Glutamatergic neuron (in vitro differentiated cells): ENCODE results near the gene GLG1. TPM values are rescaled to one million over a fixed set of nuclear protein-coding genes. Genes with fewer than 3 reads are reported as not detected.

ENCODE experiments used
- DNase-seq: peaks from one replicate; pipeline ENCODE4 v3.0.0; 2022
- H3K27ac Mint-ChIP-seq: one replicate; pipeline ENCODE4 v1.8.0; 2020; ENCODE audit warnings: mild to moderate bottlenecking, mixed read lengths, inconsistent platforms; ENCODE audit not compliant: unreplicated experiment
- H3K27me3 Mint-ChIP-seq: one replicate; pipeline ENCODE4 v1.8.0; 2020; ENCODE audit warnings: mild to moderate bottlenecking, moderate library complexity, mixed read lengths, inconsistent platforms; ENCODE audit not compliant: unreplicated experiment
- H3K36me3 Mint-ChIP-seq: one replicate; pipeline ENCODE4 v1.8.0; 2020; ENCODE audit warnings: mild to moderate bottlenecking, mixed read lengths, inconsistent platforms; ENCODE audit not compliant: unreplicated experiment
- H3K4me1 Mint-ChIP-seq: one replicate; pipeline ENCODE4 v1.8.0; 2020; ENCODE audit warnings: mild to moderate bottlenecking, low read depth, mixed read lengths, inconsistent platforms; ENCODE audit not compliant: unreplicated experiment
- H3K4me3 Mint-ChIP-seq: one replicate; pipeline ENCODE4 v1.8.0; 2020; ENCODE audit warnings: mild to moderate bottlenecking, mixed read lengths, inconsistent platforms; ENCODE audit not compliant: unreplicated experiment
- H3K9me3 Mint-ChIP-seq: one replicate; pipeline ENCODE4 v1.8.0; 2020; ENCODE audit warnings: mild to moderate bottlenecking, moderate library complexity, mixed read lengths, inconsistent platforms; ENCODE audit not compliant: unreplicated experiment
- total RNA-seq: library from RNA; stranded (reverse); fragmentation: NEBNext Ultra II Directional; extraction: Animal tissue kit (Norgen Biotek cat#: 25700); gene quantifications from one replicate; pipeline ENCODE4 v1.2.1, GENCODE V29; 2021; ENCODE audit not compliant: unreplicated experiment
- TF ChIP-seq, protein P1 (sequence below): fragments of 200-600 bp; sonication (generic); IDR thresholded peaks from one replicate; pipeline ENCODE4 v1.5.0; 2021; ENCODE audit not compliant: partially characterized antibody, unreplicated experiment

Gene GLG1
- total RNA-seq, 1 donor from 2014 or later = 143 TPM

DNA sequence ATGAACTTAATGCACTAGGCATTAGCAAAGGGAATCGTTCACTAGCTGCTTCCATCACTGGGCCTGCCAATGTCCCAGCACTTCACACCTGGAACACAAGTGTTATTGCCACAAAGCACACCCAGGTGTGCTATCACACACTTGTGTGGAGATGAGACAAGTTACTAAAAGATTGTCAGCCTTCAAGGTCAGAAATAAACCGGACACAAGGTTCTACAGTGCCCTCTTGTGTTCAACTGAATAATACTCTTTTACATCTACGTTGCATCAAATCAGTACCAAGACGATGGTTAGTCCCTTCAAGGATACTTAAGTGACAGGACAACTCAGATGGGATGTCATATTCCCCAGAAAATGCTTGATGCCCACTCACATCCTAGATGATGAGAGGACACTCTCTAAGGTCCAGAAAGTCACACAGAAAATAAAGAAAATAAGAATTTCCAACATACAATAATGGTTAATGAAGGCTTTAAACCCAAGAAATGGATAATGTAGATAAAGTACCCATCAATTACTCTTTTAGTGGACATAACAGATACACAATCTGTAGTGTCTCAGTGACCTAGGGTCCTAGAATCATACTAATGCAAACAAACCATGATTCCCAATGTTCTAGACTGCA is 16.4 kb upstream of the GLG1 start:
- H3K36me3 Mint-ChIP-seq = no peaks in the 10 kb centered on the region
- DNase-seq = no peak
- H3K9me3 Mint-ChIP-seq = no peaks in the 10 kb centered on the region
- no peak overlapping the region for H3K4me3 Mint-ChIP-seq
- no peaks in the 10 kb centered on the region for H3K27me3 Mint-ChIP-seq
- TF ChIP-seq, protein P1, sequence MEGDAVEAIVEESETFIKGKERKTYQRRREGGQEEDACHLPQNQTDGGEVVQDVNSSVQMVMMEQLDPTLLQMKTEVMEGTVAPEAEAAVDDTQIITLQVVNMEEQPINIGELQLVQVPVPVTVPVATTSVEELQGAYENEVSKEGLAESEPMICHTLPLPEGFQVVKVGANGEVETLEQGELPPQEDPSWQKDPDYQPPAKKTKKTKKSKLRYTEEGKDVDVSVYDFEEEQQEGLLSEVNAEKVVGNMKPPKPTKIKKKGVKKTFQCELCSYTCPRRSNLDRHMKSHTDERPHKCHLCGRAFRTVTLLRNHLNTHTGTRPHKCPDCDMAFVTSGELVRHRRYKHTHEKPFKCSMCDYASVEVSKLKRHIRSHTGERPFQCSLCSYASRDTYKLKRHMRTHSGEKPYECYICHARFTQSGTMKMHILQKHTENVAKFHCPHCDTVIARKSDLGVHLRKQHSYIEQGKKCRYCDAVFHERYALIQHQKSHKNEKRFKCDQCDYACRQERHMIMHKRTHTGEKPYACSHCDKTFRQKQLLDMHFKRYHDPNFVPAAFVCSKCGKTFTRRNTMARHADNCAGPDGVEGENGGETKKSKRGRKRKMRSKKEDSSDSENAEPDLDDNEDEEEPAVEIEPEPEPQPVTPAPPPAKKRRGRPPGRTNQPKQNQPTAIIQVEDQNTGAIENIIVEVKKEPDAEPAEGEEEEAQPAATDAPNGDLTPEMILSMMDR = peak; percentile 59
- H3K27ac Mint-ChIP-seq = no peak overlapping the region
- H3K4me1 Mint-ChIP-seq = peaks cover 15% of the 10 kb centered on the region

DNA sequence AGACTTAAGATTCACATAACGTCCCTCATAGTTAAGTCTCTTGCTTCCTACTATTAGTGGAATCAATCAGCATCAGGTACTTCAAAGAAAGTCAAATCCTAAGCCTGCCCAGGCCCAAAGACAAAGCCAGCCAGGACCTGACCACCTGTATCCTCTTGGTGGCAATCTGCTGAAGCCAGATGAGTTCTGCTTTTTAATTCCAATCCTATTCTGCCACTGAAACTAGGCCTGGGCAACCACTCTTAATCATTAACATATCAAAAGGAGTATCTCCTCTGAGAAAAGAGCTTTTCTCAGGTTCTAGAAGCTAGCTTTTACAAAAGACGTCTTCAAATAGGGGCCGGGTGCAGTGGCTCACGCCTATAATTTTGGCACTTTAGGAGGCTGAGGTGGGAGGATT is 15.1 kb upstream of the GLG1 start:
- no peak for DNase-seq
- TF ChIP-seq, protein P1 = no peak
- Mint-ChIP-seq H3K36me3 (no peaks in the 10 kb centered on the region), H3K4me1 (peaks cover 7% of the 10 kb centered on the region), H3K27ac (no peak overlapping the region), H3K4me3 (no peak overlapping the region), H3K27me3 (no peaks in the 10 kb centered on the region), H3K9me3 (no peaks in the 10 kb centered on the region)

GRCh38 chr16:74617206-74617788 is 10.4 kb upstream of the GLG1 start:
- H3K9me3 Mint-ChIP-seq = peaks cover 1% of the 10 kb centered on the region
- H3K4me1 Mint-ChIP-seq = no peaks in the 10 kb centered on the region
- no peaks in the 10 kb centered on the region for H3K36me3 Mint-ChIP-seq
- H3K27me3 Mint-ChIP-seq = no peaks in the 10 kb centered on the region
- H3K4me3 Mint-ChIP-seq = no peak overlapping the region
- no peak for DNase-seq
- no peak overlapping the region for H3K27ac Mint-ChIP-seq
- TF ChIP-seq, protein P1 = no peak

DNA sequence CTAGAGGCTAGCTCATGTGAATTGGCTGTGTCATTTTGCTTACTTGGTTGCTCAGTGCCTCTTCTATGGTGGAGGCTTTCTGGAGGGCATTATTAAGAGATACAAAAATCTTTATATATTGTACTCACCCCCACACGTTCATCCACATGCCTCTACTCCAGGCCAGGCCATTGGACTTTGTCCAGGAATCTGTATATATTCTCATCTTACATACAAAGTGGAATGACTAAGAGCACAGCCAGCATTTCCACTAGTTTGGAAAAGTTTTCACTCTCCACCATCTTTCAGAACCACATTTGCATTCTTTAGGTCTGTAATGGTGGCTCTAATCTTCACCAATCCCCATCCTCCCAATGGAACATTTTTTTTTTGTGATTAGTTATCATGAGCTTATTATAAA is 4.8 kb upstream of the GLG1 start:
- H3K9me3 Mint-ChIP-seq = peaks cover 1% of the 10 kb centered on the region
- H3K4me1 Mint-ChIP-seq = peaks cover 4% of the 10 kb centered on the region
- no peak for DNase-seq
- H3K36me3 Mint-ChIP-seq = no peaks in the 10 kb centered on the region
- TF ChIP-seq, protein P1 = no peak
- no peak overlapping the region for H3K4me3 Mint-ChIP-seq
- no peak overlapping the region for H3K27ac Mint-ChIP-seq
- peaks cover 8% of the 10 kb centered on the region for H3K27me3 Mint-ChIP-seq

DNA sequence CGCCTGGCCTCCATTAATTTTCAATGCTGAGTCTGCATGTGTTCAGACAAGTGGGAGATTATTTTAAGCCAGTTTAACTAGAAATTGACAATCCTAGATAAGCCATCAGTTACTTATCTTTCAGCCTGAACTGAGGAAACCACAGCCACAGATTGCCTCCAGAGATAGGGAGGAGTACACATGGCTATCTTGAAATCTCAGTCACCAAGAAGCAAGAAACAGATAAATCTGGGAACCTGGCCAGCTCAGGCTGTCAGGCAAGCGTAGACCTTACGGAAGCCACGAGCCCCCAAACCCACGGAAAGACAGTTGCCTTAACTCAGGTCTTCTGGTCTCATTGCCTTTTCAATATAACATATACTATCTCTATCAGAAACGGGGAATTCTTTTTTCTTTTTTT is 2.0 kb upstream of the GLG1 start:
- H3K4me3 Mint-ChIP-seq = no peak overlapping the region
- TF ChIP-seq, protein P1 = no peak
- H3K27ac Mint-ChIP-seq = no peak overlapping the region
- H3K4me1 Mint-ChIP-seq = peaks cover 14% of the 10 kb centered on the region
- no peaks in the 10 kb centered on the region for H3K36me3 Mint-ChIP-seq
- H3K27me3 Mint-ChIP-seq = peaks cover 13% of the 10 kb centered on the region
- peaks cover 1% of the 10 kb centered on the region for H3K9me3 Mint-ChIP-seq
- DNase-seq = no peak
